Upper lobe of left lung (tissue), 6 donors: ENCODE data around the gene RASGRP4. TPM values are rescaled to one million over a fixed set of nuclear protein-coding genes. Genes with fewer than 3 reads are reported as not detected.
A peak's percentile ranks its signal among the peaks of the same experiment; 100 is the strongest.

ENCODE experiments used
- ATAC-seq, 2 donors: fragments of 200-7000 bp; cut with Tn5 transposase; one replicate each; pipeline ENCODE4 v1.9.1; 2022; ENCODE audit warnings: mild to moderate bottlenecking in 2 of 2, moderate library complexity in 2 of 2; ENCODE audit not compliant: low FRiP score in 2 of 2
- DNase-seq, 2 donors: peaks; one replicate each; pipeline ENCODE4 v3.0.0-alpha.2; 2019 to 2020
- H3K27ac ChIP-seq, 4 donors: fragments of 200-600 bp; sonication (generic); one replicate each; pipeline ENCODE4 v1.5.1; 2016 to 2019
- H3K27me3 ChIP-seq, 4 donors: fragments of 200-600 bp; sonication (generic); one replicate each; pipeline ENCODE4 v1.5.1; 2017 to 2019
- H3K36me3 ChIP-seq, 4 donors: fragments of 200-600 bp; sonication (generic); one replicate each; pipeline ENCODE4 v1.5.1; 2016 to 2019
- H3K4me1 ChIP-seq, 4 donors: fragments of 200-600 bp; sonication (generic); one replicate each; pipeline ENCODE4 v1.5.1; 2018 to 2019
- H3K4me3 ChIP-seq, 4 donors: fragments of 200-600 bp; sonication (generic); one replicate each; pipeline ENCODE4 v1.5.1; 2017 to 2019; ENCODE audit warnings: mild to moderate bottlenecking in 2 of 4, moderate library complexity in 1 of 4
- H3K9me3 ChIP-seq, 4 donors: fragments of 200-600 bp; sonication (generic); one replicate each; pipeline ENCODE4 v1.5.1; 2018 to 2019
- EP300 ChIP-seq, 4 donors: sonication (generic); formaldehyde crosslinking; IDR thresholded peaks; one replicate each; pipeline ENCODE4 v1.5.1; 2017; ENCODE audit warnings: antibody characterized with exemption in 4 of 4, control low read depth in 2 of 4
- POLR2A ChIP-seq, 4 donors: fragments of 450-650 bp; IDR thresholded peaks; one replicate each; pipeline ENCODE4 v1.5.1; 2016 to 2017; ENCODE audit warnings: antibody characterized with exemption in 4 of 4, mild to moderate bottlenecking in 2 of 4
- POLR2AphosphoS5 ChIP-seq, 2 donors: sonication (generic); formaldehyde crosslinking; IDR thresholded peaks; one replicate each; pipeline ENCODE4 v1.5.1; 2017; ENCODE audit warnings: antibody characterized with exemption in 2 of 2
- WGBS, 2 donors: methylation state at CpG; one replicate each; pipeline ENCODE4 v1.1.5; 2017 to 2018; 5-methylcytosine and 5-hydroxymethylcytosine counted together
- total RNA-seq, 6 donors: library from RNA; depleted of rRNA in 4 of 6; stranded (reverse); fragments of >200 nt in 4 of 6; gene quantifications; one replicate each; pipeline versions ENCODE4 v1.1.0 to v1.2.1, GENCODE V29; 2016 to 2021
- TF ChIP-seq, protein P1 (sequence below), 6 experiments: fragments of 450-650 bp in 4 of 6; fragments of 200-600 bp in 2 of 6; sonication (generic) in 2 of 6; IDR thresholded peaks; one replicate each; pipeline ENCODE4 v1.5.1; 2016 to 2019; ENCODE audit warnings: antibody characterized with exemption in 6 of 6
- donor health status: DM: no; HTN: no; CAD: no; lungs with moderate emphysema.
- donor health status: DM: no; HTN: yes; CAD: no; lungs with severe emphysema.

Gene RASGRP4
- total RNA-seq, 6 donors from 2014 or later, result 4.4 to 17.5 (median 12.6) TPM

DNA sequence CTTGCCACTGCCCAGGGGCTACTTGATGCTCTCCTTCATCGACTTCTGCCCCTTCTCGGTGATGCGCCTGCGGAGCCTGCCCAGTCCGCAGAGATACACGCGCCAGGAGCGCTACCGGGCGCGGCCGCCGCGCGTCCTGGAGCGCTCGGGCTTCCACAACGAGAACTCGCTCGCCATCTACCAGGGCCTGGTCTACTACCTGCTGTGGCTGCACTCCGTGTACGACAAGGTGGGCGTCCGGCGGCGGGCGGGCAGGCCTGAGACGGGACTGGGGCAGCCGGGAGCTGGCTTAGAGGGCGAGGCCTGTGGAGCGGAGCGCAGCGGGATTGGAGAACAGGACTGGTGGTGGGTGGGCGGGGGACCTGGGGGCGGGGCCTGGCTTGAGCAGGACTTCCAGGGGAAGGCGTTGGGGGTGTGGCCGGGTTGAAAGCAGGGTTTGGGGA lies 64.4 kb downstream of the RASGRP4 start:
- H3K27ac ChIP-seq, result peak overlapping the region in 3 of 4 donors; percentile 20 to 61 (median 58)
- TF ChIP-seq, protein P1, sequence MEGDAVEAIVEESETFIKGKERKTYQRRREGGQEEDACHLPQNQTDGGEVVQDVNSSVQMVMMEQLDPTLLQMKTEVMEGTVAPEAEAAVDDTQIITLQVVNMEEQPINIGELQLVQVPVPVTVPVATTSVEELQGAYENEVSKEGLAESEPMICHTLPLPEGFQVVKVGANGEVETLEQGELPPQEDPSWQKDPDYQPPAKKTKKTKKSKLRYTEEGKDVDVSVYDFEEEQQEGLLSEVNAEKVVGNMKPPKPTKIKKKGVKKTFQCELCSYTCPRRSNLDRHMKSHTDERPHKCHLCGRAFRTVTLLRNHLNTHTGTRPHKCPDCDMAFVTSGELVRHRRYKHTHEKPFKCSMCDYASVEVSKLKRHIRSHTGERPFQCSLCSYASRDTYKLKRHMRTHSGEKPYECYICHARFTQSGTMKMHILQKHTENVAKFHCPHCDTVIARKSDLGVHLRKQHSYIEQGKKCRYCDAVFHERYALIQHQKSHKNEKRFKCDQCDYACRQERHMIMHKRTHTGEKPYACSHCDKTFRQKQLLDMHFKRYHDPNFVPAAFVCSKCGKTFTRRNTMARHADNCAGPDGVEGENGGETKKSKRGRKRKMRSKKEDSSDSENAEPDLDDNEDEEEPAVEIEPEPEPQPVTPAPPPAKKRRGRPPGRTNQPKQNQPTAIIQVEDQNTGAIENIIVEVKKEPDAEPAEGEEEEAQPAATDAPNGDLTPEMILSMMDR (IDR thresholded peaks at IDR 0.05), result peak in 5 of 6 experiments; percentile 21 to 71 (median 39)
- TF ChIP-seq POLR2AphosphoS5 (IDR thresholded peaks at IDR 0.05) (no peak), POLR2A (IDR thresholded peaks at IDR 0.05) (no peak), EP300 (IDR thresholded peaks at IDR 0.05) (no peak)

DNA sequence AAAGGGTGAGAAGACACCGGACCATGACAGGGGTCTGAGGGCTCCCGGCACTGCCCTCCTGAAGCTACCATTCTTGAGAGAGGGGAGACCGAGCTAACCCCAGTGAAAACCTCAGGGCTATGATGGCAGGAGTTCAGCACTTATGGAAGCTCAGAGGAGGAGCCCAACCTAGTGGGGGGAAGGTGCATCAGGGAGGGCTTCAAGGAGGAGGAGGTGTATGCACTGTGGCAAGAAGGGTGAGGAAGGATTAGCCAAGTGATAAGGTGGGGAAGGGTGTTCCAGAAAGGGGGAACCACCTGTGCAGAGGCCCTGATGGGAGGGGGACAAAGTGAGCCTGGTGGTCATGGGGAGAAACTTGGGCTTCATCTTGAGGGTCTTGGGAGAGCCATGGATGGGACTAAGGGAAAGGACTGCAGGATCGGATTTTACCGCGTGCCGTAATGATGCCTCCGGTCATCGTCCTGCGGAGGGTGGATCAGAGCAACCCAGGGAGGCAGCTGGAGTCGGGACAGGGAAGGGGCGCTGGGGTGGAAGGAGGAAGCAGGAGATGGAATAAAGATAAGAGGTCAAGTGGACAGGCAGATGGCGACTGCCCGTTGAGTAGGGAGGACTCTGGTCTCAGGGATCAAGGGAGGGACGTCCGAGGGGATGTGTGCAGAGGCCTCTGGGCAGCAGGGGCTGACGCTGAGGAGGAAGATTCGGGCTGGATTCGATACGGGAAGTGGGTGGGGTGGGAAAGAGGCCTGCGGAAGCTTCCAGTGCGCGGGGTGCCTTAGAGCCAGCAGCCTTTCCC lies 65.0 kb downstream of the RASGRP4 start:
- peak overlapping the region; percentile 42 to 78 (median 66) for H3K4me3 ChIP-seq
- no peaks in the 10 kb centered on the region for H3K9me3 ChIP-seq
- H3K27me3 ChIP-seq, result peaks cover 0 to 13% (median 1%) of the 10 kb centered on the region in 4 donors
- H3K4me1 ChIP-seq, result peaks cover 18 to 22% (median 21%) of the 10 kb centered on the region in 4 donors
- H3K36me3 ChIP-seq, result no peaks in the 10 kb centered on the region
- TF ChIP-seq EP300 (IDR thresholded peaks at IDR 0.05) (no peak), POLR2A (IDR thresholded peaks at IDR 0.05) (no peak), POLR2AphosphoS5 (IDR thresholded peaks at IDR 0.05) (no peak)
- TF ChIP-seq, protein P1 (IDR thresholded peaks at IDR 0.05), result no peak
- 17 to 21% methylated on average over 23 of the region's 23 CpGs for WGBS, 2 donors
- peak in 1 of 2 donors; percentile 37 for DNase-seq
- ATAC-seq, result peak in 1 of 2 donors; percentile 16
- H3K27ac ChIP-seq, result peak overlapping the region in 1 of 4 donors; percentile 58

More for the DNA sequence above, 64.4 kb downstream of the RASGRP4 start:
- peaks cover 18 to 22% (median 21%) of the 10 kb centered on the region in 4 donors for H3K4me1 ChIP-seq
- WGBS, 2 donors, result 0% methylated on average over 4 to 6 of the region's 37 CpGs
- ATAC-seq (peak; percentile 86 to 93), DNase-seq (peak; percentile 80 to 92)
- H3K4me3 ChIP-seq, result peak overlapping the region; percentile 42 to 78 (median 66)
- H3K27me3 ChIP-seq, result peaks cover 0 to 13% (median 1%) of the 10 kb centered on the region in 4 donors
- H3K36me3 ChIP-seq, result no peaks in the 10 kb centered on the region
- no peaks in the 10 kb centered on the region for H3K9me3 ChIP-seq

DNA sequence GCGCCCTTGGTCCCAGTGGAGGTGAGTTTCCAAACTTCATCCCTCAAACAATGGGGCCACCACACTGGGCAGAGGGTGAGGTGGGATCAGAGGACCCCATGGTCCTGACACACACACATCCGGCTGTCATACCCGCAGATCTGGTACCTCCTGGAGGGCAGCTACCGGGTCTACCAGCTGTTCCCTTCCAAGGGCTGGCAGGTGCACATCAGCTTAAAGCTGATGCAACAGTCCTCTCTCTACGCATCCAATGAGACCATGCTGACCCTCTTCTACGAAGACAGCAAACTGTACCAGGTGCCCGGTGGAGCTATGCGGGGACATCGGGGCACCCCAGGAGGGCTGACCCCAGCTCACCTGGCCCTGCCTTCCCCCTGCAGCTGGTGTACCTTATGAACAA lies 65.7 kb downstream of the RASGRP4 start:
- Histone ChIP-seq H3K4me1 (peaks cover 18 to 22% (median 21%) of the 10 kb centered on the region in 4 donors), H3K27me3 (peaks cover 0 to 13% (median 1%) of the 10 kb centered on the region in 4 donors), H3K27ac (no peak overlapping the region), H3K4me3 (no peak overlapping the region), H3K9me3 (no peaks in the 10 kb centered on the region), H3K36me3 (no peaks in the 10 kb centered on the region)
- no peak for TF ChIP-seq EP300 (IDR thresholded peaks at IDR 0.05)
- no peak for TF ChIP-seq POLR2A (IDR thresholded peaks at IDR 0.05)
- TF ChIP-seq, protein P1 (IDR thresholded peaks at IDR 0.05), result no peak
- TF ChIP-seq POLR2AphosphoS5 (IDR thresholded peaks at IDR 0.05), result no peak
- DNase-seq (no peak), ATAC-seq (no peak)
- 80 to 89% methylated on average over 4 to 8 of the region's 9 CpGs for WGBS, 2 donors

DNA sequence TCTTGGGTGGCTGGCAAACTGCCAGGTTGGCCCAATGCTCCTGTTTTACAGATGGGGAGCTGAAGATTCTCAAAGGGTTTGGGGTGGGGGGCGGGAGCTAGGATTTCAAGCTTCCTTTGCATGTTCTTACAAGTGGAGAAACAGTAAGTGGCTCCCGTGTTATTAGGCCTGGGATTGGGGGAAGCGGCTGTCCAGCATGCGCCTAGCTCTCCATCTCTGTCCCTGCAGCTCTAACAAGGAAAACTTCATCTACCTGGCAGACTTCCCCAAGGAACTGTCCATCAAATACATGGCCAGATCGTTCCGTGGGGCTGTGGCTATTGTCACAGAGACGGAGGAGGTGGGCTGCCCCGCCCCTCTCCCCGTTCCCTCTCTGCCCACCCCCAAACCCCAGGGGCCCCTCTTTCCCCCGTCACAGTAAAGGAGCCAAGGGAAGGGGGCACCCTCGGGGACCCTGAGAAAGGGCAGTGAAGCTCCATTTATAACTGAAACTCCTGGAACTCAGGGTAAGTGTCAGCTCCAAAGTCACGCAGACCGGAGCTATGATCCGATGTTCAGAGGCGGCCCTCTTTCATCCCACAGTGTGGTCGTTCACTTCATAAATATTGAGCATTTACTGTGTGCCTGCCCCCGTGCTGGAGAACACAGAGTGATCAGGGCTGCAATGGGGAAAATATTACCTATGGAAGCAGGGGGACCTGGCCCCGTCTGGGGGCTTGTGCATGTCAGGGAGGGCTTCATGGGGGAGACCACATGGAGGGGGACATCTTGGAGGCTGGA lies 66.6 kb downstream of the RASGRP4 start:
- H3K27me3 ChIP-seq, result peaks cover 0 to 18% (median 1%) of the 10 kb centered on the region in 4 donors
- H3K9me3 ChIP-seq, result no peaks in the 10 kb centered on the region
- TF ChIP-seq EP300 (IDR thresholded peaks at IDR 0.05) (no peak), POLR2AphosphoS5 (IDR thresholded peaks at IDR 0.05) (no peak), POLR2A (IDR thresholded peaks at IDR 0.05) (no peak)
- TF ChIP-seq, protein P1 (IDR thresholded peaks at IDR 0.05), result no peak
- H3K4me1 ChIP-seq, result peaks cover 18 to 22% (median 21%) of the 10 kb centered on the region in 4 donors
- no peak for ATAC-seq
- no peak overlapping the region for H3K27ac ChIP-seq
- no peaks in the 10 kb centered on the region for H3K36me3 ChIP-seq
- 56% methylated on average over 12 to 18 of the region's 18 CpGs for WGBS, 2 donors
- no peak for DNase-seq
- no peak overlapping the region for H3K4me3 ChIP-seq

Other genes with a start within 250 kb of the RASGRP4 start
- under 1 TPM in 2 of 6 donors, not detected in 4; 0.40 to 0.46 TPM for gene DPF1, start 202.0 kb downstream of the RASGRP4 start, total RNA-seq
- gene PPP1R14A, start 169.8 kb downstream of the RASGRP4 start, total RNA-seq, result 100 to 1,000 TPM in 3 of 6 donors, 10 to 100 TPM in 3; 71.2 to 236 (median 96.2) TPM
- 100 to 1,000 TPM; 192 to 583 (median 317) TPM for gene SPINT2, start 161.6 kb downstream of the RASGRP4 start, total RNA-seq
- gene C19orf33, start 122.0 kb downstream of the RASGRP4 start, total RNA-seq, result 100 to 1,000 TPM in 4 of 6 donors, 10 to 100 TPM in 2; 65.0 to 251 (median 144) TPM
- 10 to 100 TPM; 15.3 to 45.8 (median 29.8) TPM for gene YIF1B, start 110.3 kb downstream of the RASGRP4 start, total RNA-seq
- 10 to 100 TPM in 4 of 6 donors, 1 to 10 TPM in 2; 6.8 to 22.0 (median 12.0) TPM for gene KCNK6, start 106.4 kb downstream of the RASGRP4 start, total RNA-seq
- gene CATSPERG, start 90.4 kb downstream of the RASGRP4 start, total RNA-seq, result 10 to 100 TPM in 3 of 6 donors, 1 to 10 TPM in 3; 4.4 to 48.2 (median 10.5) TPM
- 100 to 1,000 TPM in 4 of 6 donors, 10 to 100 TPM in 2; 66.0 to 213 (median 121) TPM for gene PSMD8, start 51.6 kb downstream of the RASGRP4 start, total RNA-seq
- gene GGN, start 38.2 kb downstream of the RASGRP4 start, total RNA-seq, result 1 to 10 TPM in 3 of 6 donors, under 1 TPM in 3; 0.44 to 8.4 (median 0.95) TPM
- gene SPRED3, start 37.5 kb downstream of the RASGRP4 start, total RNA-seq, result 1 to 10 TPM in 3 of 6 donors, under 1 TPM in 3; 0.11 to 2.1 (median 0.85) TPM
- gene FAM98C, start 23.1 kb downstream of the RASGRP4 start, total RNA-seq, result 10 to 100 TPM; 16.0 to 75.4 (median 24.2) TPM
- gene RYR1, start 7.5 kb upstream of the RASGRP4 start, total RNA-seq, result 10 to 100 TPM in 1 of 6 donors, 1 to 10 TPM in 5; 1.1 to 22.0 (median 5.5) TPM
- gene MAP4K1, start 191.7 kb upstream of the RASGRP4 start, total RNA-seq, result 10 to 100 TPM in 3 of 6 donors, 1 to 10 TPM in 3; 6.2 to 28.3 (median 9.9) TPM
- gene EIF3K, start 193.0 kb upstream of the RASGRP4 start, total RNA-seq, result 100 to 1,000 TPM; 142 to 404 (median 242) TPM
- 100 to 1,000 TPM; 162 to 636 (median 512) TPM for gene ACTN4, start 221.4 kb upstream of the RASGRP4 start, total RNA-seq